Non-pigmented ciliary epithelial cell (primary cell): Measurements from ENCODE around the gene NDUFAF2.
"Not testable (repeated sequence)": the region's sequence is repeated elsewhere in the genome, so short reads cannot be mapped to it uniquely, and the experiment has no call there.

Experiments
- DNase-seq: peaks from one replicate; pipeline ENCODE4 v3.0.0-alpha.2; 2010; ENCODE audit warnings: low read depth

The NDUFAF2 gene

DNA sequence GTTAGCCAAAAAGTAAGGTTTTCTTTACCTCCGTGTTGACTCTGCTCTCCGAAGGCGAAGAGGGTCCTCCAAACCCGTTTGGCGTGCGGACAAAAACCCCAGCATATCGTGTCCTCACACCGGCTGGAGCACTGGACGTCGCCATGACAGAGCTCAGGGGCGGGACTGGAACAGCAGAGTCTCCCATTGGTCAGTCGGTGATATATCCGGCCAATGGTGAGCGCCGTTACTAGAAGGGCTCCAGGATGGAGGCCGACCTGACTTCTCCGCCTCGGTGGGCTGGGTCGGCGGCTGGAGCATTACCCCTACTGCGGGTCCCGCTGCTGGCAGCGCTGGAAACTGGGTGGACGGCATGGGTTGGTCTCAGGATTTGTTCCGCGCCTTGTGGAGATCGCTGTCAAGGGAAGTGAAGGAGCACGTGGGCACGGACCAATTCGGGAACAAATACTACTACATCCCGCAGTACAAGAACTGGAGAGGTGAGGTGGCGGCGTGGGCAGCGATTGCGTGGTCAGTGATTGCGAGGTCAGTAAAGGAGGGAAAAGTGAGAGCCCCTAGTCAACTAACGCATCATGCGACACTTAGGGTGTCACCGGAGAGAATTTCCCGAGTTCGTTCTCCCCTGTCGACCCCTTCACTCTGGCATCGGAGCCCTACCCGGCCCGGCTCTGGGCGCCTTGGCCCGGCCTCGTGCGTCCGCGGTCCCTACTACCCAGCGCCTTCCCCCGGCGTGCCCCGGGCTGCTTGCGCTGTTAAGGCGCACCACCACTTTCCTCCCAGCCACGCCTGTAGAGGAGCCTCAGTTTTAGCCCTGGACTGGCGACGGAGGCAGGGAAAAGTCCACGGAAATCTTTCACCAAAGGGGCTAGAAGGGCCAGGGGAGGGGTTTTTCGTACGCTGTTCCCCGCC is at the start of gene NDUFAF2, which contains the start of gene ERCC8:
Gene NDUFAF2 (plus strand): TSS at position 302 of the 909 bp plus-strand sequence. CDS start 51 bp downstream, at position 353.
Gene ERCC8 (minus strand): TSS at position 167 of the 909 bp plus-strand sequence. CDS start 62 bp downstream, at position 105.
- peak; percentile 67 for DNase-seq

GRCh38 chr5:60896991-60897390 is 48.0 kb upstream of the NDUFAF2 start:
- DNase-seq: no peak

GRCh38 chr5:60903356-60903755 is 41.6 kb upstream of the NDUFAF2 start:
- DNase-seq: no peak

DNA sequence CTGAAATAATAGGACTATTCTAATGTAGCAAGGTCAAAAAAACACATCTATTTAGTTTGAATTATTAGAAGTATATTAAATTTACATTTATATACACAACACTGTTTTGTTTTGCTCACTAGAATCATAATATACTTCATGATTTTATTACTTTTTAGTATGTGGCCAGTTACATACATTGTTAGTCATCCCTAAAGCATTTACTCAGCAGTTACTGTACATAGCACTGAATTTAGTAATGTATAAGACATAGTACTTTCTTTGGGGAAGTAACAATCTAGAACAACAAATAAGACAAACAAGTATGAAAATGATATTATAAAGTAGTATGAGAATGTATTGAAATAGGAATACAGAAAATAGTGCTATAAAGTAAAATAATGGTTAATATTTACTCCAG is 28.4 kb upstream of the NDUFAF2 start:
- DNase-seq: peak; percentile 14

DNA sequence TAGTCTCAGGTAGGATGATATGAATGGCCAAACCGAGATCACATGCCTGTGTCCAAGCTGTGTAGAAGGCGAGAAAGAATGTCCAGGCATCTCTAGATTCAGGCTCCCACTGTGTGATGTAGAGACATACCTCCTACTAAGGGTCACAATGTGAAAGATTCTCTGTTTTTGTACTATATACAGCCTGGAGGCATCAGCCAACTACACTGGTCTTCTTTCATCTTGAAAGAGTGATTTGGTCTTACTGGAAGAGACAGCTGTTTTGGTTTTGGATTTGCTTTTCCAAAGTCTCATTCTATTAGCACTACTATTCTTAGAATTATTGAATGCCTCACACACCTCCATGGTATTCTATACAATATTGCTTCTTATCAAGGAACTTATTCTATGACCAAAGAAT is 26.5 kb upstream of the NDUFAF2 start:
- DNase-seq: no peak

- DNase-seq: no peak
Observed at GRCh38 chr5:60927450-60927849, 17.6 kb upstream of the NDUFAF2 start.

DNA sequence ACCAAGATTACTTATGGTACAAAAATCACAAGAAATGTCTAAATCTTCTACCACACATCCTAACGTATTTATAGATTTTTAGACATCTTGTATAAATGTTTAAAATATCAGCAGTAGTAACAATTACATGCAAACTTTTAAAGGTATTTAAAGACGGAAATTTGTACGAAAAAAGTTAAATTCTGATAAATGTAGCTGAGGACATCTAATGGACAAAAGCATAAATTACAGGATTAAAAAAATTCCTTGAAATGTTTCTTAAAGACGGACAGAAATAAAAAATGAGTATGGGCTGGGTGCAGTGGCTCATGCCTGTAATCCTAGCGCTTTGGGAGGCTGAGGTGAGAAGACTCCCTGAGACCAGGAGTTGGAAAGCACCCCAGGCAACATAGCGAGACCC is 16.0 kb upstream of the NDUFAF2 start:
- no peak for DNase-seq

GRCh38 chr5:60943624-60944023 is 1.4 kb upstream of the NDUFAF2 start:
- DNase-seq: no peak

DNA sequence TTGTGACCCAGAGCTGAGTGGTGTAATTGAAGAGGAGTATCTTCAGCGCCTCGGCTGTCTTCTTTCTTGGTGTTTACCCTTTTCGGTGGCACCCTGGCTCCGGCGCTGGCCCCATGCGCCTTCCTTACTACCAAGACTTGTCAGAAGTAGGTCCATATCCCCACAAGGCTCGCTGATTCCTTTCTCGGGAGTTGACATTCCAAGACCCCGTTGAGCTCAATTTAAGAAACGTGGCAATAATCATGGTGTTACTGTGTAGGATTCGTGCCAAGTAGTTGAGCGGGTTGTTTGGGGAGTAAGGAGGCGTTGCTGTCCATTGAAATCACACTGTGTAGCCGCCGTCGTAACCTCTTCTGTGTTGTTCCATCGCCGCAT is 795 bp downstream of the NDUFAF2 start:
- DNase-seq: no peak

DNA sequence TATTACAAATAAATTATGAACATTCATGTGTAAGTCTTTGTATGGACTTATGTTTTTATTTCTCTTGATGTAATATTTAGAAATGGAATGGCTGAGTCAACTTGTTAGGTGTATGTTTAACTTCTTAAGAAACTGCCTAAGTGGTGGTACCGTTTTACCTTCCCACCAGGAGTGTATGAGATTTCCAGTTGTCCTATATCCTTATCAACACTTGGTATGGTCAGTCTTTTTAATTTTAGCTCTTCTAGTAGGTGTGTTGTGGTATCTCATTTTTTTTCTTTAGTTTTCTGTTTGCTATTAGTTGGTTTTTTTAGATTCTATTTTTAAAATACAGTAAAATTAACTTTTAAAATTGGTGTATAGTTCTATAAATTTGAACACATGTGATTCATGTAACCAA is 3.7 kb downstream of the NDUFAF2 start:
- no peak for DNase-seq

DNA sequence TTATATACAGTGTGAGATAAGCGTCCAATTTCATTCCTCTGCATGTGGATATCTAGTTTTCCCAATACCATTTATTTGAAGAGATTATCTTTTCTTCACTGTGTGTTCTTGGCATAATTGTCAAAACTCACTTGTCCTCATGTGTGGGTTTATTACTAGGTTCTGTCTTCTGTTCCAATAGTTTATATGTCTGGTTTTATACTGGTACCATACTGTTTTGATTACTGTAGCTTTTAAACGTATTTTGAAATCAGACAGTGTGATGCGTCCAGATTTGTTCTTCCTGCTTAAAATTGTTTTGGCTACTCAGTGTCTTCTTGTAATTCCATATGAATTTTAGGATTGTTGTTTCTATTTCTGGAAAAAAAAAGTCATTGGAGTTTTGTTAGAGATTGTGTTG is 10.2 kb downstream of the NDUFAF2 start:
- no peak for DNase-seq

DNA sequence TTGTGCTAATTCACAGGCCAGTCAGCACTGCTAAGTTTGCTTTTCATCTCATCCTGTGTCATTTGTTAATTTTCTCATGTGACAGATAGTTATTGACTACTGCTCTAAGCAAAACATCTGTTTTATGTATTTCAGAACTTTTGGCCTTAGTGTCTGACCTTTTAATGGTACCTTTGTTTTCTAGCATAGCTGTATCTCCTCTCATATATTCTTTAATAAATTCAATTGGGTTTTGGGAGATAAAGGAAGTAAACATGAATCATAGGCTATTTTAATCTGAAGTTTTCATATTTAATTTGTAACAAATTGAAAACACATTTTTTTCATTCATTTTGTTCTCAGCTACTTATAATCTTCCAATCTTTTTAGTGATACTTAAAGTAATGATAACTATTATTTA is 13.1 kb downstream of the NDUFAF2 start:
- DNase-seq: no peak

GRCh38 chr5:60958712-60959111 is 13.7 kb downstream of the NDUFAF2 start:
- DNase-seq: no peak

DNA sequence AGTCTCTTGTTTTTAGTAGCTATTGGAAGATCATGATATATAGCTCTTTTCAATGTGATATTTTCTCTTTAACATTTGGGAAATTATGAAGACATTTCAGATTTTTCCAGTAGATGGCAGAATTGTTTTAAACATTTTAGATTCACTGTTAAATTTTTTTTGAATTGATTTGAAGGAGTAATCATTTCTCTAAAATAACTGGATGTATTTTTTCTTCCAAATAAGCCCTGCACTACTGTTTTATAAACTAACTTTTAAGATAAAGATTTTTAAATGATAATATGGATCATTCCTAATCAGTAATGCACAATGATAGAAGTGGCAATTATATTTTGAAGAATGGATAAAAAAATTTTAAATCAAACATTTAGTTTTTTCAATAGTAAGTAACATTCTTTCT is 14.2 kb downstream of the NDUFAF2 start:
- DNase-seq: no peak

GRCh38 chr5:60960591-60960990 is 15.6 kb downstream of the NDUFAF2 start:
- no peak for DNase-seq

DNA sequence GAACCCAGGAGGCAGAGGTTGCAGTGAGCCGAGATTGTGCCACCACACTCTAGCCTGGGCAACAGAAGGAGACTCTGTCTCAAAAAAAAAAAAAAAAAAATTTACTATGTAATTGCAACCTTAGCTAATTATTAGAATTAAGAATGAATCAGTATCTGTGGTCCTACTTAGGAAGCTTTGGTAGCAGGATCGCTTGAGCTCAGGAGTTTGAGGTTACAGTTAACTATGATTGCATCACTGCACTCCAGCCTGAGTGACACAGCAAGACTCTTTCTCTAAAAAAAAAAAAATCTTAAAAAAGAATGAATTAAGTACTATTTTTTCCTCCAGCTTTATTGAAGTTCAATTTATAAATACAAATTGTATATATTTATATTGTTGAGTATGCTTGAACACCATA is 16.7 kb downstream of the NDUFAF2 start:
- no peak for DNase-seq

DNA sequence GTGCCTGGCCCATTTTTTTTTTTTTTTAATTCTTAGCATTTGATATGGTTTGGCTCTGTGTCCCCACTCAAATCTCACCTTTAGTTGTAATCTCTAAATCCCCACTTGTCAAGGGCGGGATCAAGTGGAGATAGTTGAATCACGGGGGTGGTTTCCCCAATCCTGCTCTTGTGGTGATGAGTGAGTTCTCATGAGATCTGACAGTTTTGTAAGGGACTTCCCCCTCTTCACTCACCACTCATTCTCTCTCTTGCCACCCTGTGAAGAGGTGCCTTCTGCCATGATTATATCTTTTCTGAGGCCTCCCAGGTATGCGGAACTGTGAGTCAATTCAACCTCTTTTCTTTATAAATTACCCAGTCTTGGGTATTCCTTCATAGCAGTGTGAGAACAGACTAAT is 27.2 kb downstream of the NDUFAF2 start:
- DNase-seq: no peak

- no peak for DNase-seq
Observed at GRCh38 chr5:60977956-60978737, 33.1 kb downstream of the NDUFAF2 start.

GRCh38 chr5:60978968-60979367 is 34.0 kb downstream of the NDUFAF2 start:
- no peak for DNase-seq

GRCh38 chr5:60980511-60980910 is 35.5 kb downstream of the NDUFAF2 start:
- no peak for DNase-seq

DNA sequence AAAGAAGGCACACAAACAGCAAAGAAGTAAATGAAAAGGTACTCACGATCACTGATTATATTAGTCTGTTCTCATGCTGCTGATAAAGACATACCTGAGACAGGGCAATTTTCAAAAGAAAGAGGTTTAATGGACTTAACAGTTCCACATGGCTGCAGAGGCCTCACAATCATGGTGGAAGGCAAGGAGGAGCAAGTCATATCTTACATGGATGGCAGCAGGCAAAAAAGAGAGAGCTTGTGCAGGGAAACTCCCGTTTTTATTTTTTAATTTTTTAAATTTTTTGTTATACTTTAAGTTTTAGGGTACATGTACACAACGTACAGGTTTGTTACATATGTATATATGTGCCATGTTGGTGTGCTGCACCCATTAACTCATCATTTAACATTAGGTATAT is 37.1 kb downstream of the NDUFAF2 start:
- not testable (repeated sequence) for DNase-seq

GRCh38 chr5:60989790-60990189 is 44.8 kb downstream of the NDUFAF2 start:
- no peak for DNase-seq

DNA sequence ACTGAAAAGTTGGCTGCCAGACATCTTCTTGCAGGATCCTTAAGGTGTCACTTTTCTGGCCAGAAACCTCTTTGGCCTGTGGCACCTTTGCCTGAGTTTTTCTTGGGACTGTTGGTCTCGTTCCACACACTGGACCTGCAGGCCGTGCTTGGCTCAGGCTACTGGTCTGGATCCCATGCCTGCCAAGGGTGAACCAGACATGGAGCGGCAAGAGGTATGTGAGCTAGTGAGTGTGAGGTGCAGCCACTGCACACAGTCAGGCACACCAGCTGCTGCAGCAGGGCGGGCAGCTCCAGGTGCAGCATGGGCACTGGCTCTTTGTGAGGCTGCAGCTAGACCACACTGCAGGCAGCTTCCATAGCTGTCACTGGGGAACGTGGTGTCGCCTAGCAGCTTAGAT is 47.9 kb downstream of the NDUFAF2 start:
- DNase-seq: no peak
